Activated CD4-positive, alpha-beta memory T cell treated with anti-CD3 and anti-CD28 coated beads for 36 hours (primary cell): ENCODE results near the gene MTM1. TPM values are rescaled to one million over a fixed set of nuclear protein-coding genes. Genes with fewer than 3 reads are reported as not detected.

ENCODE experiments used
- CTCF ChIA-PET: fragments of 350-600 bp; sonication (Branson Sonifier 250); formaldehyde crosslinking; loops from one replicate; lab custom pipeline; 2021; ENCODE audit warnings: antibody characterized with exemption, inconsistent platforms; lab: Charles Lee
- POLR2A ChIA-PET: fragments of 350-600 bp; sonication (Branson Sonifier 250); formaldehyde crosslinking; loops from one replicate; lab custom pipeline; 2021; ENCODE audit warnings: antibody characterized with exemption; lab: Charles Lee
- DNase-seq: peaks from one replicate; pipeline ENCODE4 v3.0.0-alpha.2; 2020
- H3K27ac Mint-ChIP-seq: one replicate; pipeline ENCODE4 v1.8.0; 2021; ENCODE audit warnings: mixed read lengths
- H3K27me3 Mint-ChIP-seq: one replicate; pipeline ENCODE4 v1.8.0; 2021; ENCODE audit warnings: mixed read lengths
- H3K36me3 Mint-ChIP-seq: one replicate; pipeline ENCODE4 v1.8.0; 2021; ENCODE audit warnings: mixed read lengths
- H3K4me1 Mint-ChIP-seq: one replicate; pipeline ENCODE4 v1.8.0; 2021; ENCODE audit warnings: low read depth, mixed read lengths
- H3K4me3 Mint-ChIP-seq: one replicate; pipeline ENCODE4 v1.8.0; 2021; ENCODE audit warnings: mild to moderate bottlenecking, mixed read lengths
- H3K9me3 Mint-ChIP-seq: one replicate; pipeline ENCODE4 v1.8.0; 2021; ENCODE audit warnings: mixed read lengths
- intact Hi-C: fragments of 100-400 bp; cut with micrococcal nuclease; formaldehyde crosslinking; loops from one replicate; pipeline ENCODE4 v1.15.1; 2023
- total RNA-seq, 2 experiments: library from RNA; stranded (reverse); gene quantifications; one replicate each; pipeline ENCODE4 v1.2.3, GENCODE V29; 2021

The MTM1 gene
- total RNA-seq, 2 experiments from 2014 or later, result 24.4 to 24.6 TPM

DNA sequence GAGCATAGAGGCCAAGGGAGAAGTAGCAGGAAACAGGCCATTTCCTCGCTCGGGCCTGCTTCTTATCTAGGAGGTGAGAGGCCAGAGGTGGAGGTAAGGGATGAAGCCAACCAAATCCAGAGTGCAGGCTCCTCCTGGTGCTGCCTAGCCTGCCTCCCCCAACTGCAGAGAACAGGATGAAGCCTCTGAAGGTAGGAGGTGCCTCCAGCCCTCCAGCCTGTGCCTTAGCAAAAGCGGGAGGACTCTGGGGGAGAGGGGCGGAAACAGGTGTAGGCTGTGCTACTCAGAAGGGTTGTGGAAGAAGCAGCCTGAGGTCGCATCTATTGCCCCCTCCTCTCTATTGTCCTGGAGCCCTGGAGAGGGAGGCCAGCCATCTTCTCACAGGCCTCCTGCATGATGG is 2.9 kb upstream of the MTM1 start:
- CTCF ChIA-PET, result no interaction called here

DNA sequence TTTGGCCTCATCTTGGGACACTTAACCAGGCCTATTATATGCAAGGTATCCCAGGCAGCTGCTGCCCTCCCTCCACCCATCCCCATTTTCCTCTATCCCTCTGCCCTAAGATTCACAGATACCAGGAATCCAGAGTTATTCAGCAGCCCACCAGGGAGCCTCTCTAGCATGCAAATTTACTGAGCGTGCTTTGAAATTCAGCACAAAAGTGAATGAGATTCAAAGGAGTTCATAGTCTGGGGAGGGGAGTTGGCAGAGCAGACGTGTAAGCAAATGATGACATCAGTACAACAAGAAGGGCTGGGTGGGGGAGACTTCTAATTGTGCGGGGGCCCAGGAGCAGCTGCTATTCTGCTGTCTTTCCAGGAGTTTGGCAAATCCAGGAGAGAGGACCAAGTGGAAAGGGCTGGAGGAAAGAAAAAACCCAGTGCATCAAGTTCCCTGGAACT is 1.7 kb upstream of the MTM1 start:
- no peaks in the 10 kb centered on the region for H3K36me3 Mint-ChIP-seq
- H3K4me3 Mint-ChIP-seq, result no peak overlapping the region
- no peaks in the 10 kb centered on the region for H3K9me3 Mint-ChIP-seq
- POLR2A ChIA-PET, result no interaction called here
- H3K27me3 Mint-ChIP-seq, result no peaks in the 10 kb centered on the region
- DNase-seq, result no peak
- peaks cover 21% of the 10 kb centered on the region for H3K4me1 Mint-ChIP-seq
- no peak overlapping the region for H3K27ac Mint-ChIP-seq
- CTCF ChIA-PET, result no interaction called here
- intact Hi-C loops, result no loop called here

More for the DNA sequence above, 2.9 kb upstream of the MTM1 start:
- POLR2A ChIA-PET, result no interaction called here
- Mint-ChIP-seq H3K4me1 (peaks cover 13% of the 10 kb centered on the region), H3K27ac (no peak overlapping the region), H3K27me3 (no peaks in the 10 kb centered on the region), H3K4me3 (no peak overlapping the region), H3K36me3 (no peaks in the 10 kb centered on the region), H3K9me3 (no peaks in the 10 kb centered on the region)
- DNase-seq, result no peak
- intact Hi-C loops, result no loop called here

DNA sequence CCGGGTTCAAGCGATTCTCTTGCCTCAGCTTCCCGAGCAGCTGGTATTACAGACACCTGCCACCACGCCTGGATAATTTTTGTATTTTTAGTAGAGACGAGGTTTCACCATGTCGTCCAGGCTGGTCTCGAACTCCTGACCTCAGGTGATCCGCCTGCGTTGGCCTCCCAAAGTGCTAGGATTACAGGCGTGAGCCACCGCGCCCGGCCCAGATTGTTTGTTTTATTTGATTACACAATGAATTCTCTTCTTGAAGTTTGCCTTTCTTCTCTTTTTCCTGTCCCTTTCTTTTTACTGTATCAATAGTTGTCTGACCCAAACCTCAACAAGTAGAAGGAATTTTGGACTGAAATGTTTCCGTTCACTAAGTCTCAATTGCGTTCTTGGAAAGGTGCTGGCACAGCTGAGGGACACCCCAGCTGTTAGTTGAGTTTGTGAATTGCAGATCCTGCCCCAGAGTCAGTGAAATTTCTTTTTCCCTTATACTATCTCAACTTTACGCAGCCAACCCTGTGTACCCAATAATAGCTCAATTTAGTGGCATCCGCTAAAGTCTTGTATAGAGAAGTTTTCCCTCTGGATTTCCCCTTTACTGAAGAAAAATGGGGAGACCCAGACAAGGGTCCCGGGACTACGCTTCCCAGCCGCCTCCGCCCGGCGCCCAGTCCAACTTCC is 639 bp upstream of the MTM1 start:
- Mint-ChIP-seq H3K4me3 (peak overlapping the region; percentile 53), H3K4me1 (peaks cover 32% of the 10 kb centered on the region), H3K27ac (peak overlapping the region; percentile 45), H3K36me3 (no peaks in the 10 kb centered on the region), H3K9me3 (no peaks in the 10 kb centered on the region), H3K27me3 (no peaks in the 10 kb centered on the region)
- no peak for DNase-seq
- CTCF ChIA-PET, result no interaction called here
- POLR2A ChIA-PET, result no interaction called here
- intact Hi-C loops, result loop anchor here (1.0 kb wide), 1 partner anchor 19 kb away; no protein-coding TSS in a partner anchor

DNA sequence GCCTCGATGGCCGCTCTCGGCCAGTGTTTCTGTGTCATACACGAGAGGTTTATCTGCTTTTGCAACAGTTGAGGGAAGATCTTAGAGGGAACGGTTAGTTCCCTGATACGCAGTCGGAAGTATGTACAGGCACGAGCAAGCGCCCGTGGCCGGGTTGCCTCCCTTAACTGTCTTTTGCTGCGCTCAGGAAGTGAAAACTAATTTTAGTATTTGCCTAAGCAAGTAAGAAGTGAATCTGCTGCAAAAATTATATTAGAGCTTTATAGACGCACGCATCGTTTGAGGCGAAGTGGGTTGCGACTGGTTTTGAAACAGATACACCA is 695 bp downstream of the MTM1 start:
- H3K4me3 Mint-ChIP-seq, result peak overlapping the region; percentile 77
- no peaks in the 10 kb centered on the region for H3K27me3 Mint-ChIP-seq
- H3K36me3 Mint-ChIP-seq, result no peaks in the 10 kb centered on the region
- POLR2A ChIA-PET, result interaction anchor here (0.8 to 1.7 kb wide), 3 partner anchors 22 to 125 kb away, joined by 4 read pairs; no protein-coding TSS in a partner anchor
- H3K27ac Mint-ChIP-seq, result peak overlapping the region; percentile 87
- DNase-seq, result peak; percentile 68
- intact Hi-C loops, result loop anchor here (1.0 kb wide), 1 partner anchor 8 kb away; no protein-coding TSS in a partner anchor
- no peaks in the 10 kb centered on the region for H3K9me3 Mint-ChIP-seq
- H3K4me1 Mint-ChIP-seq, result peaks cover 45% of the 10 kb centered on the region
- CTCF ChIA-PET, result no interaction called here

DNA sequence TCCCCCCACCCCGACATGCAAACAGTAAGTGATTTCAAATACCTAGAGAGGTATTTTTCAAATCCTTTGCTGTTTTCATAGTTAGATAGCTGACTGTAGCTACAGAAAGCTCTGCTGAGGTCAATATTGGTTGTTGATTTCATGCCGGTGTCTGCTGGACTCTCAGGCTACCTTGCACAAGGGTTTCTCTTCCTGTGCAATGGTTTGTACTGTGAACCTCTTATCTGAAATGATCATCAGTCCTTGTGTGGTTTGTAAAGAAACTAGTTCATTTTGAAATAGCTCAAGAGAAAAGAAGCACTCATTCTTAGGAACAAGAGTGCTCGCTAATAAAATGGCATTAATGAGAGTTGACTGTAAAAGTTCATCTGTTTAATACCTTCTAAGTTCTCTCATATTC is 2.1 kb downstream of the MTM1 start:
- CTCF ChIA-PET, result interaction anchor here (1.0 to 1.8 kb wide), 4 partner anchors 26 to 206 kb away, joined by 3 to 5 read pairs (median 4); no protein-coding TSS in a partner anchor
- intact Hi-C loops, result loop anchor here (10.0 kb wide), 3 partner anchors 314 to 824 kb away; partner anchors contain the start of genes EOLA2 and VMA21
- H3K4me3 Mint-ChIP-seq, result peak overlapping the region; percentile 77
- no peaks in the 10 kb centered on the region for H3K27me3 Mint-ChIP-seq
- POLR2A ChIA-PET, result interaction anchor here (1.0 to 2.2 kb wide), 4 partner anchors 12 to 208 kb away, joined by 3 to 5 read pairs (median 4); partner anchors contain the start of gene MAMLD1
- no peaks in the 10 kb centered on the region for H3K9me3 Mint-ChIP-seq
- no peaks in the 10 kb centered on the region for H3K36me3 Mint-ChIP-seq
- peak overlapping the region; percentile 87 for H3K27ac Mint-ChIP-seq
- peak; percentile 16 for DNase-seq
- H3K4me1 Mint-ChIP-seq, result peaks cover 56% of the 10 kb centered on the region

DNA sequence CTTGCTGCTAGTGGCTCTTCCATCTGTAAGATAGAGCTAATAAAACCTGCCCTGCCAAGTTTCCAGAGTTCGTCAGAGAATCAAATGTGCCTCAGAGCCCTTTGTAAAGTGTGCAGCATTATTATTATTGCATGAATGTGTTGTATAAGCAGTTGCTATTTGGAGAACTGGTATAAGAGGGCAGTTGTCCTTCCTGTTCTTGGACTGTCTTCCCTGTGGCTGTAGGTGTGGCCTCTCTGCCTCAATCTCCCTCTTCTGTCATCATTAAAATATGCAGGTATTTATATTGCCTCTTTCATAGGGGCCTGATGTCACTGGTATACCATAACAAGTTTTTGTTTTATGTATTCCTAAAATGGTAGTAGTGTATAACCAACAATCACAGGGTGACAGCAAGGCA is 3.8 kb downstream of the MTM1 start:
- Mint-ChIP-seq H3K36me3 (no peaks in the 10 kb centered on the region), H3K27me3 (no peaks in the 10 kb centered on the region), H3K4me3 (peak overlapping the region; percentile 67), H3K27ac (peak overlapping the region; percentile 97), H3K4me1 (peaks cover 72% of the 10 kb centered on the region), H3K9me3 (no peaks in the 10 kb centered on the region)
- DNase-seq, result no peak
- CTCF ChIA-PET, result interaction anchor here (0.7 to 2.3 kb wide), 2 partner anchors 12 to 16 kb away, joined by 3 to 8 read pairs; no protein-coding TSS in a partner anchor
- POLR2A ChIA-PET, result interaction anchor here (1.2 kb wide), 1 partner anchor 124 kb away, joined by 5 read pairs; no protein-coding TSS in a partner anchor
- intact Hi-C loops, result loop anchor here (10.0 kb wide), 3 partner anchors 313 to 823 kb away; partner anchors contain the start of genes EOLA2 and VMA21

DNA sequence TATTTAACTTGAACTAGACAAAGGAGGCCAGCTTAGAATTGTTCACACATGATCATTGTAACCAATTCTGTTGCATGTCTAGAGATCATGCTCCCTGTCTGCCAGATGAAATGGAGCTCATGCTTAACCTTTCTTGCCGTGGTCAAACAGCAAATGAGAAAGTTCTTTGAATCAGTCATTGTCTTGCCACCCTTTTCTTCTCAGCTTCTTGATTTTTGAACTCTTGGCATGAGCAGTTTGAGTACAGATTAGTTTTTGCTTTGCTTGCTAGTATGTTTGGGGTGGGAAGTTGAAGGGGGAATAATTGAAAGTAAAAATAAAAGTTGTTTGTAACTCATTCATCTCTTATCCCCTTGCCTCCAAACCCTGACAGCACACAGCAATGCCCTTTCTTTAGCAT is 4.7 kb downstream of the MTM1 start:
- ChIA-PET POLR2A (interaction anchor here (0.8 to 1.2 kb wide), 3 partner anchors 22 to 123 kb away, joined by 3 to 5 read pairs (median 3); no protein-coding TSS in a partner anchor), CTCF (interaction anchor here (0.7 to 2.3 kb wide), 2 partner anchors 11 to 15 kb away, joined by 3 to 8 read pairs; no protein-coding TSS in a partner anchor)
- H3K36me3 Mint-ChIP-seq, result peaks cover under 1% of the 10 kb centered on the region
- intact Hi-C loops, result loop anchor here (10.0 kb wide), 3 partner anchors 312 to 822 kb away; partner anchors contain the start of genes EOLA2 and VMA21
- H3K4me3 Mint-ChIP-seq, result peak overlapping the region; percentile 67
- DNase-seq, result no peak
- no peaks in the 10 kb centered on the region for H3K27me3 Mint-ChIP-seq
- H3K27ac Mint-ChIP-seq, result peak overlapping the region; percentile 97
- no peaks in the 10 kb centered on the region for H3K9me3 Mint-ChIP-seq
- H3K4me1 Mint-ChIP-seq, result peaks cover 76% of the 10 kb centered on the region

DNA sequence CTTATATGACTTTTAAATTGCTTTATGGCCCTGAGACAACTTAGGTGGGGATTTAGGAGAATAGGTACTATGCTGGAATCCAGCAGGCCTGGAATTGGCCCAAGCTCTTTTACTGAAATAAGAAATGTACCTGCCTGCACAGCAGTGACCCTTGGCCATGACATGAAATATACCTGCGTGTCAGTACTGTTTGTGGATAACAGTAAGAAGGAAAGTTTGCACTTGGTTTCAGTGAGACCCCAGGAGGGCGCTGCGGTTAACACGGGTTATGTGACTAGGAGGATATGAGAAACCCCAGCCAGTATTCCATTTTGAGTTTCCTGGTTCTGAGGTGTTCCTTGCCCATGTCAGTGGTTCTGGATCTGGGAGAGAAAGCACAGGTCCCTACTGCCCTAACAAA is 5.3 kb downstream of the MTM1 start:
- Mint-ChIP-seq H3K4me3 (peak overlapping the region; percentile 67), H3K9me3 (no peaks in the 10 kb centered on the region), H3K36me3 (peaks cover 1% of the 10 kb centered on the region), H3K27ac (peak overlapping the region; percentile 97), H3K27me3 (no peaks in the 10 kb centered on the region), H3K4me1 (peaks cover 82% of the 10 kb centered on the region)
- DNase-seq, result peak; percentile 75
- ChIA-PET CTCF (interaction anchor here (1.0 to 2.3 kb wide), 3 partner anchors 13 to 128 kb away, joined by 3 to 8 read pairs (median 4); no protein-coding TSS in a partner anchor), POLR2A (interaction anchor here (0.8 to 2.0 kb wide), 2 partner anchors 91 to 119 kb away, joined by 3 to 7 read pairs; partner anchors contain the start of gene MTMR1)
- intact Hi-C loops, result loop anchor here (2.0 to 10.0 kb wide), 6 partner anchors 95 to 821 kb away; partner anchors contain the start of genes EOLA2 and VMA21

DNA sequence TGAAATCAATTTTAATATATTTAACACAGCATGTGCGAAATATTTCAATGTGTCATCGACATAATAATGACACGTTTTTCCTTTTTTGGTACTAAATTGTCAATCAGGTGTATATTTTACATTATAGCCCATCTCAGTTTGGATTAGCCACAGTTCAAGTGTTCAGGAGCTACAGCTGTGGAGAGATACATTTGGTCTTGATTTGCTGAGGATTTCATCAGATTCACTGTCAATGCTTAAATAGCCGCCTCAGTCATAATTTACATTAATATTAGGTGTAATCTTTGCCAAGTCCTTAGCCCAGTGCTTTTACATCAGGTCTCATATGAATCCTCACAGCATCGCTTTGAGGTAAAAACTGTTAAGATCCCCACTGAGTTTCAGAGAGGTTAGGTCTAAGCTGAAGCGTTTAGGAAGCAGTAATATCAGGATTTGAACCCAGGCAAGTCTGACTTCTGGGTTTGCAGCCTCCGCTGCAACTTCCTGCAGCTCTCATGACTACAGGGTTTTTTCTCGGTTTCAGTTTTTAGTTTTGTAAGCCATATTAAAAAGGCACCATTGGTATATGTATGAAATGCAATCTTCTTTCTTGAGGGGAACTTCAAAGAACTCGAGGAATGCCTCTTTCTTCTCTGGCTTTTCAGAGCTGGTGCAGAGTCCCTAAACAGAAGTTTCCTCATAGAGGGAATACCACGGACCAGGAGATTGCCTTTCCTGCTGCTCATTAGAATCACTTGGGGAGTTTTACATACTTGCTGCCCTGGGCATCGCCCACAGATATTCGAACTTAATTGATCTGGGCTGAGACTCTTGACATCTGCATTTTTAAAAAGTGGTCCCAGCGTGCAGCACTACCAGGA is 6.4 kb downstream of the MTM1 start:
- intact Hi-C loops, result loop anchor here (1.0 to 10.0 kb wide), 8 partner anchors 62 to 820 kb away; partner anchors contain the start of genes EOLA2 and VMA21

DNA sequence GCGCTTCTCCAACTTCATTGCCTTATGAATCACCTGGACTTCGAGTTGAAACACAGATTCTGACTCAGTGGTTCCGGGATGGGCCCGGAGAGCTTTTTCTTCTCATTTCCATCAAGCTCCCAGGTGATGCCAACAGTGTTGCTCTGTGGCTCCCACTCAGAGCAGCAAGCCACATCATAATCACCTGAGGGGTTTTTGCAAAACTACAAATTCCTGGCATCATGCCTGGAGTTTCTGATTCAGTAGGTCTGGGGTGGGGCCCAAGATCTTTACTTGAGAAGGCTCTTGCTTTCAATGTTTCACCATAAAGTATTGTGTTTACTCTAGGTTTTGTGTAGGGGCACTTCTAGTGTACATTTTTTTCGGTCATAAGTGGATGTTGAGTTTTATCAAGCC is 7.0 kb downstream of the MTM1 start:
- peak overlapping the region; percentile 97 for H3K27ac Mint-ChIP-seq
- peaks cover 1% of the 10 kb centered on the region for H3K36me3 Mint-ChIP-seq
- no peaks in the 10 kb centered on the region for H3K27me3 Mint-ChIP-seq
- H3K9me3 Mint-ChIP-seq, result no peaks in the 10 kb centered on the region
- DNase-seq, result peak; percentile 85
- intact Hi-C loops, result loop anchor here (1.0 to 10.0 kb wide), 8 partner anchors 61 to 819 kb away; partner anchors contain the start of genes EOLA2 and VMA21
- POLR2A ChIA-PET, result interaction anchor here (0.7 to 2.4 kb wide), 6 partner anchors 92 to 211 kb away, joined by 3 to 21 read pairs (median 6); partner anchors contain the start of gene MTMR1
- H3K4me3 Mint-ChIP-seq, result peak overlapping the region; percentile 68
- peaks cover 85% of the 10 kb centered on the region for H3K4me1 Mint-ChIP-seq
- CTCF ChIA-PET, result interaction anchor here (0.8 to 1.8 kb wide), 3 partner anchors 12 to 128 kb away, joined by 3 to 4 read pairs (median 3); no protein-coding TSS in a partner anchor

More for the DNA sequence above, 6.4 kb downstream of the MTM1 start:
- Mint-ChIP-seq H3K4me1 (peaks cover 84% of the 10 kb centered on the region), H3K27ac (peak overlapping the region; percentile 97), H3K27me3 (no peaks in the 10 kb centered on the region), H3K9me3 (no peaks in the 10 kb centered on the region), H3K4me3 (peak overlapping the region; percentile 68), H3K36me3 (peaks cover 1% of the 10 kb centered on the region)
- DNase-seq, result peak; percentile 61
- ChIA-PET CTCF (interaction anchor here (0.8 to 1.8 kb wide), 4 partner anchors 12 to 129 kb away, joined by 3 to 4 read pairs (median 3); no protein-coding TSS in a partner anchor), POLR2A (interaction anchor here (0.7 to 2.4 kb wide), 6 partner anchors 92 to 210 kb away, joined by 3 to 21 read pairs (median 6); partner anchors contain the start of gene MTMR1)

DNA sequence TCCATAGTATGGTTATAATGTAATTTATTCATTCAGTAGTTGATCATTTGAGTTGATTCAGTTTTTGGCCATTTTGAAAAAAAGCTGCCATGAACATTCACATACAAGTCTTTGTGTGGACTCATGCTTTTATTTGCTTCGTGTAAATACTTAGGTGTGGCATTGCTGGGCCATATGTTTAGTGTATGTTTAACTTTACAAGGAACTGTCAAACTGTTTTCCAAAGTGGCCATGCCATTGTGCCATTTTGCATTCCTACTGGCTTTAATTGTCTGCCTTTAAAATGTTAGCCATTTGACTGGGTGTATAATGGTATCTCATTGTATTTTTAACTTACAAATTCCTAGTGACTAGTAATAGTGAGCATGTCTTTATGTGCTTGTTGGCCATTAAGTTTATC is 8.8 kb downstream of the MTM1 start:
- Mint-ChIP-seq H3K27me3 (no peaks in the 10 kb centered on the region), H3K9me3 (no peaks in the 10 kb centered on the region), H3K27ac (peak overlapping the region; percentile 97), H3K36me3 (peaks cover 1% of the 10 kb centered on the region), H3K4me1 (peaks cover 83% of the 10 kb centered on the region), H3K4me3 (peak overlapping the region; percentile 51)
- intact Hi-C loops, result loop anchor here (1.0 to 10.0 kb wide), 4 partner anchors 8 to 818 kb away; partner anchors contain the start of genes EOLA2 and VMA21
- ChIA-PET POLR2A (no interaction called here), CTCF (interaction anchor here (0.6 kb wide), 1 partner anchor 120 kb away, joined by 3 read pairs; no protein-coding TSS in a partner anchor)
- no peak for DNase-seq
